Measurements from ENCODE around the gene RFFL.

The RFFL gene

DNA sequence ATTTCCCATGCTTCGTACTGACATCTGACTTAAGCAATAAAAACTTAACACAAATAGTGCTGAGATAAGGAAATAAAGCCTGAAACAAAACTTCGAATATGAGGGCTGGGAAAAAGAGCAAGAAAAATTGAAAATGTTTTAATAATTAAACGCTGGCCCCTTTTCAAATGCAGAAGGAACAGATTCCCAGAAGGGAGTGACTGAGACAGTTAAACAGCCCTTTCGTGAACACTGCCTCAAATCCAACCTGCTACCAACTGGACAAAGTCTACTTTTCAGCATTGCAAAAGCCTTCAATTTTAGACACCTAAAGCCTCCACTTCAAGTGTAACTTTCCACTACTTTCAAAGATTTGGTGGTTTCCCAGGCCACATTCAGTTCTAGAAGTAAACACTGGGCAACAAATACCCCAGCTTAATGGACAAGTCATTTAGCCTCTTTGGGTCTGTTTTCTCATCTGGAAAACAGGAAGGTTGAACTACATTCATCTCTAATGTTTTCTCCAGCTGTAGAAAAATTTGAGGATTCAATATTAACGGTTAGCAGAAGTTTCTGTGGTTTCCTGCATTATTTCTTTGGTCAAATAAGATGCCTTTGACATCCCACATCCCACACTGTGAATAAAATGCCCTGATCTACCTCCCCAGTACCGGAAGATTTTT, 11.8 kb downstream of the RFFL start:
- TF ChIP-seq, protein P1, sequence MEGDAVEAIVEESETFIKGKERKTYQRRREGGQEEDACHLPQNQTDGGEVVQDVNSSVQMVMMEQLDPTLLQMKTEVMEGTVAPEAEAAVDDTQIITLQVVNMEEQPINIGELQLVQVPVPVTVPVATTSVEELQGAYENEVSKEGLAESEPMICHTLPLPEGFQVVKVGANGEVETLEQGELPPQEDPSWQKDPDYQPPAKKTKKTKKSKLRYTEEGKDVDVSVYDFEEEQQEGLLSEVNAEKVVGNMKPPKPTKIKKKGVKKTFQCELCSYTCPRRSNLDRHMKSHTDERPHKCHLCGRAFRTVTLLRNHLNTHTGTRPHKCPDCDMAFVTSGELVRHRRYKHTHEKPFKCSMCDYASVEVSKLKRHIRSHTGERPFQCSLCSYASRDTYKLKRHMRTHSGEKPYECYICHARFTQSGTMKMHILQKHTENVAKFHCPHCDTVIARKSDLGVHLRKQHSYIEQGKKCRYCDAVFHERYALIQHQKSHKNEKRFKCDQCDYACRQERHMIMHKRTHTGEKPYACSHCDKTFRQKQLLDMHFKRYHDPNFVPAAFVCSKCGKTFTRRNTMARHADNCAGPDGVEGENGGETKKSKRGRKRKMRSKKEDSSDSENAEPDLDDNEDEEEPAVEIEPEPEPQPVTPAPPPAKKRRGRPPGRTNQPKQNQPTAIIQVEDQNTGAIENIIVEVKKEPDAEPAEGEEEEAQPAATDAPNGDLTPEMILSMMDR (IDR thresholded peaks at IDR 0.05), result no peak
- Histone ChIP-seq H3K4me1 (peaks cover 0 to 14% (median 0%) of the 10 kb centered on the region in 4 donors), H3K27ac (peak overlapping the region; percentile 32 to 39), H3K9me3 (no peaks in the 10 kb centered on the region), H3K4me3 (no peak overlapping the region), H3K27me3 (no peaks in the 10 kb centered on the region), H3K36me3 (no peaks in the 10 kb centered on the region)
- DNase-seq, result no peak
- intact Hi-C loops (cut with DNase I; ENCODE audit: low total_unique reads), result no loop called here

DNA sequence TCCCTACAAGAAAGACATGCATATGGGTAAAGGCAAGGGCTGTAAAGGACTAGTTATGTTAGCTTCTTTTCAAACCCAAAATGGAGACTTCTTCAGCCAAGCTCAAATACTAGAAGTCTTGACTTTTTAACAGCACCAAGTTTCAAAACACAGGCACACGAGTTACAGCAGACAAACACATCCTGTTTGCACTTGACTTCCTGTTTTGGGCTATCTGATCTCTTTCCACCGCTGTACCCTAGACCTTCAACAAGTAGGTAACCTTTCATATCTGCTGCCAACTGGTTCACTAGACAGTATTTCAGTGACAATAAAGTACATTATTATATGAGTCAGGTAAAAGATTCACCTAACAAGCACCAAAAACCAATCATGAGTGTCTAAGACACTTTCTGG, 12.3 kb downstream of the RFFL start:
- TF ChIP-seq, protein P1 (IDR thresholded peaks at IDR 0.05), result no peak
- H3K4me3 ChIP-seq, result no peak overlapping the region
- H3K36me3 ChIP-seq, result no peaks in the 10 kb centered on the region
- H3K27ac ChIP-seq, result peak overlapping the region; percentile 32 to 39
- H3K4me1 ChIP-seq, result peaks cover 0 to 14% (median 0%) of the 10 kb centered on the region in 4 donors
- intact Hi-C loops (cut with DNase I; ENCODE audit: low total_unique reads), result no loop called here
- no peak for DNase-seq
- no peaks in the 10 kb centered on the region for H3K9me3 ChIP-seq
- H3K27me3 ChIP-seq, result no peaks in the 10 kb centered on the region

DNA sequence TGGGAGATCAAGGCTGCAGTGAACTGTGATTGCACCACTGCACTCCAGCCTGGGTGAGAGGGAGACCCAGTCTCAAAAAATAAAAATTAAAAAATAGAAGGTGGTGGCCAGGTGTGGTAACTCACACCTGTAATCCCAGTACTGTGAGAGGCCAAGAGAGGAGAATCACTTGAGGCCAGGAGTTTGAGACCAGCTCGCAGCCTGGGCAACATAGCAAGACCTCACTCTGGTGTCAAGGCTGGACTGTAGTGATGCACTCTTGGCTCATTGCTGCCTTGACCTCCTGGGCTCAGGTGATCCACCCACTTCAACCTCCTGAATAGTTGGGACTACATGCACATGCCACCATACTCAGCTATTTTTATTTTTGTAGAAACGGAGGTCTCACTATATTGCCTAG, 13.3 kb downstream of the RFFL start:
- H3K27me3 ChIP-seq, result no peaks in the 10 kb centered on the region
- intact Hi-C loops (cut with DNase I; ENCODE audit: low total_unique reads), result no loop called here
- H3K4me1 ChIP-seq, result peaks cover 0 to 14% (median 0%) of the 10 kb centered on the region in 4 donors
- H3K9me3 ChIP-seq, result no peaks in the 10 kb centered on the region
- no peak overlapping the region for H3K4me3 ChIP-seq
- no peaks in the 10 kb centered on the region for H3K36me3 ChIP-seq
- DNase-seq, result no peak
- H3K27ac ChIP-seq, result no peak overlapping the region
- TF ChIP-seq, protein P1 (IDR thresholded peaks at IDR 0.05), result no peak

DNA sequence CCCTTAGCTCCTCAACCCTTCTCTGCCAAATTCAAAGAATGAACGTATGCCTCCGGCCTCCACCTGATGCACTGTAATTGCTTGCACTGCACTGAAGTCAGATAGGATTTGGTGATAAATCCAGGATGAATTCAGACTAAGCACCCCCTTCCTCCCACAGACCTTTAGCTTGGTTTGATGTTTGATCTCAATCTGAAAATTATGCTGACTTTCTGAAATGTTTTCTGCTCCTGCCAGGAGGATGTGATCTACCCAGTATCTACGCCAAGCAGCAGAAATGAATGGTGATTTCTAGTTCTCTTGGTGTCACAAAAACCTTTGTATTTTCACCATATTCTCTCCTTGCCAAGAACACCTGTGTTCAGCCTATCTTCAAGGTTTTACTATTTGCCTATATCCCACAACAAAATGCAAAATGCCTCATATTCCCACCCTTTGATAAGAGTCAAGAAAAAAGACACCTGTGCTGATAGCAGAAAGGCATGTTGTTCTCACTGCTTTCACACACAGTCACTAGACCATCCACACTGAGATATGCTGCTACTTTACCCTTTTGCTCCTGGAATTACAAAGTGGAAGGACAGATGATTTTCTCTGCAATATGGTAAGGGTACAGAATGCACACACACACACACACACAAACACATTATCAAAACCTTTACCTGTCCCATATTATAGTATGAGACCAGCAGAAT, 14.7 kb downstream of the RFFL start:
- Histone ChIP-seq H3K27me3 (no peaks in the 10 kb centered on the region), H3K36me3 (no peaks in the 10 kb centered on the region), H3K4me3 (no peak overlapping the region), H3K9me3 (no peaks in the 10 kb centered on the region), H3K4me1 (peaks cover 0 to 14% (median 0%) of the 10 kb centered on the region in 4 donors), H3K27ac (no peak overlapping the region)
- intact Hi-C loops (cut with DNase I; ENCODE audit: low total_unique reads), result no loop called here
- no peak for DNase-seq
- TF ChIP-seq, protein P1 (IDR thresholded peaks at IDR 0.05), result no peak

DNA sequence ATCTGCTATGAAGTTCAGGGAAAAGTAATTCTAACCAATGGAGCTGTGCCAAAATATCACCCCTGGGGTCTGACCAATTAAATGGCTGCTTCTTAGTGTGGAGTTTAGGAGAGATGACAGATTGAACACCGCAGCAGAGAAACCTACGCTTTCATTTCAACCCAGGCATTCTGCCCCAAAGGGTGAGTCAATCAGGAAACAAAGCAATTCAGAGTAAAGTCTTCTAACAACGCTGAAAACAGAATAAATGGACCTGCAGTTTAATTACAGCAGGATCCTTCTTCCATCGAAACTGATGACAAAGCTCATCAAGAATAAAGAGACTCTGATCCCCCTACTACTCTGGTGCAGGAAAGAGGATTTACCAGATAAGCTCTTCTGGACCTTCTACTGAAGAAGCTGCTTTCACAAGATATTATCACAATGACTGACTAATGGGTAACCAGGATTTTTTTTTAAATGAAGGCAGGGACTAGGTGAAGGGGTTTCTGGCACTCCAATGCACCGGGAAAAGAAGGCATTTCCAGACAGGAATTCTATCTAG, 16.7 kb downstream of the RFFL start:
- H3K27me3 ChIP-seq, result no peaks in the 10 kb centered on the region
- no peak overlapping the region for H3K4me3 ChIP-seq
- TF ChIP-seq, protein P1 (IDR thresholded peaks at IDR 0.05), result no peak
- no peaks in the 10 kb centered on the region for H3K36me3 ChIP-seq
- DNase-seq, result no peak
- intact Hi-C loops (cut with DNase I; ENCODE audit: low total_unique reads), result no loop called here
- no peaks in the 10 kb centered on the region for H3K9me3 ChIP-seq
- H3K4me1 ChIP-seq, result peaks cover 0 to 4% (median 0%) of the 10 kb centered on the region in 4 donors
- H3K27ac ChIP-seq, result no peak overlapping the region

All from tibial artery (tissue), 4 donors.